Measurements from ENCODE around the gene SLC24A3.

The SLC24A3 gene

DNA sequence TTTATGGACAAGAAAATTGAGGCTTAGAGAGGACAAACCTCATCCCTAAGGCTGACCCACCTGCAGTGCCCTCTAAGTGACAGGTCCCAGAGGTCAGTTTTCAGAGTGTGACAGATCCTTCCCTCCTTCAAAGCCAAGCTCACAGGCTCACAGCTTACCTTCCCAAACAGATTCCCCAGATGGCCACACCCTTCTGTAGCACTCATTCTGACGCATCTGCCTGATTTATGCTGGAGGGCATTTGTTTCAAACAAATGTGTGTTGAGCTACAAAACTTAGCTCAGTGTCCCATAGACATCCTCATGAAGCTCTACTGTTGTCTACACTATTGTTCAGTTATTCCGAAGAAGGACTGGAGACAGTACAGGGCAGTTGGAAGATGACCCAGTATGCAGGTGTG lies 485.0 kb downstream of the SLC24A3 start:
- no peak for DNase-seq

DNA sequence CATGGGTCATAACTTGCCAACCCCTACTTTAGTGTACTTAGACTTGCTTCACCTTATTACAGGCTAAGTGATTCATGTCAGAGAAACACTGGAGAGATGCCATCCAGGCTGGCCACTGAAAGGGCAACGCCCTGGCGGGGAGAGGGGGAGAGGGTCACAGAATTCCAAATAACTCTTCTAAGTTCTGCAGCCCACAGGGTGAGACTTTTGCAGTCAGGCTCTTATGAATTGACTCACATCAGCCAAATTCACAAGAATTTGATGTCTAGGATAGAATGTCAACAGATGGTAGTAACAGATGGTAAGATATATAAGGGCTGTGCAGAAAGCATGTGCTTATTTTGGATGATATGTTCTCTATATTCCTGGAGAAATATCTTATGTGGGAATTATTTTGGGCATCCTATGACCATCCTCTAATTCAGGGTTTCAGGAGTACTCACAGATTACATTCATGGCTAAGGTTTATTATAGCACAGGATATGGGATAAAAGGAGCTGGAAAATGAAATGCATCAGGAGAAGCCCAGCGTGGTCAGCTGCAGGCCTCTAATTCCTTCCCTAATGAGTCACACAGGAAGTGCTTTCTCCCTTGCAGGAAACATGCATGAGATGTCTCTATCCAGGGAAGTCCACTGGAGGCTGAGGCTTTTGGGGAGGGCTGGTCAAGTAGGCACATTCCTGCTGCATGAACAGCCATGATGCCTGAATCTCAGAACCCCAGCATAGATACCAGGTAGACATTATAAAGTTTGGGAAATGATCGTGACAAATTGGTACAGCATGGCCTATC lies 486.9 kb downstream of the SLC24A3 start:
- DNase-seq, result no peak

DNA sequence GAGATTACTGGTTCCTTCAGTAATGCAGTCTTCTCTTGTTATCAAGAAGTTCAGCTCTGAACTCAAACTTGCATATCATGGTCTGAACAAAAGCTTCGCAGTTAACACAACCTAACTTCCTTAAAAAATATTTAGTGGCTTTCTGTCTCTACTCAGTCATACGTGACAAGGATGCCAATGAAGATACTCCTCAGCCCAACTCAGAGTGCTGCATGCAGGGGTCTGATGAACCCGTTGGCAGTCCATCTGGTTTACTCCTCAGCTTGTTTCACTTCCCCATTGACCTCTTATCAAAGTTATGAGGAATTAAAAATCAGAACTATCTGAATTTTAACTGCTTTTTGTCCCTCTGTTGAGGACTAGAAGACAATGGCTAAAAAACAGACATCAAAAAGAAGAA lies 489.0 kb downstream of the SLC24A3 start:
- DNase-seq, result no peak

DNA sequence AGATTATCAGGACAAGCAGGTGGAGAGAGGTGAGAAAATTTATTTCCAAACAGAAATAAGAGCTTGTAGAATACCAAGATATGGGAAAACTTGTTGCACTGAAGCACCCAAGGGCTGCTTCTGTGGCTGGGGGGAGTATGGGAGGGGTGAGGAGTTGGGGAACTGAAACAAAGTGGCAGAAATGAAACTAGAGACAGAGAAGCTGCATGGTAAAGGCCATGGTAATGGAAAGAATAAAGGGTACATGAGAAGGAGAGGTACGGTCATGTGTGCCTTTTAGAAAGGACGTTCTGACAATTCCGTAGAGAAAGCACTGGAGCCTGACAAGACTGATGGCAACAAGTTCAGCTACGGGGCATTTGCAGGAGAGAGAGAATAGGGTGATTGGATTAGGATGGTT lies 494.0 kb downstream of the SLC24A3 start:
- no peak for DNase-seq

DNA sequence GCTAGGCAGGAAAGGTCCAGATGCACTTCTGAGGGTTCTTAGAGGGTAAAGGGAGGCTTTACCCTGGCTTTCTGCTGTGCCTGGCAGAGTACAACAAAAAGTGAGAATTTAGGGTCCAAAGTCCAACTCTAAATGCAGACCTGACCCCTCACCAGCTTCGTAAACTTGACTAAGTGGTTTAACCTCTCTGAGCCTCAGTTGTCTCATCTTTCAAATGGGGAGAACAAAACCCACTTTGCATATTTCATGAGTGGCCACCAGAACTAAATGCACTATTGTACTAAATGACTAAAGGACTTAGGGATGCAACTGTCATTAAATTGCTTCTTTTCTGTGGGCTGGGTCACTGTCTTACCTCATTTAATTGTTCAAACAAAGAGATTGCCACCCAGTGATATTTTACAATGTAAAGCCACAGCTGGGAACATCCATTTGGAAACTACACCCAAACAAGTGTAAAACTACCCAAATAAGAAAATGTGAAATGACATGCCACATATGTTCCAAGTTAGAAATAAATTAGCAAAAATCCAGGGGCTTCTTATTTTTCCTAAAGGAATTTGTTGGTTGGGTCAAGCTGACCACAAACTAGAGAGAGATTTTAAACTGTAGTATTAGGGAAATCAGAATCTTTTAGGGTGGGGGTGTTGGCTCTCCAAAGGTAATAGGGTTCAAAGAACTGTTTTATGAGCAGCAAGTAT lies 497.3 kb downstream of the SLC24A3 start:
- no peak for DNase-seq

DNA sequence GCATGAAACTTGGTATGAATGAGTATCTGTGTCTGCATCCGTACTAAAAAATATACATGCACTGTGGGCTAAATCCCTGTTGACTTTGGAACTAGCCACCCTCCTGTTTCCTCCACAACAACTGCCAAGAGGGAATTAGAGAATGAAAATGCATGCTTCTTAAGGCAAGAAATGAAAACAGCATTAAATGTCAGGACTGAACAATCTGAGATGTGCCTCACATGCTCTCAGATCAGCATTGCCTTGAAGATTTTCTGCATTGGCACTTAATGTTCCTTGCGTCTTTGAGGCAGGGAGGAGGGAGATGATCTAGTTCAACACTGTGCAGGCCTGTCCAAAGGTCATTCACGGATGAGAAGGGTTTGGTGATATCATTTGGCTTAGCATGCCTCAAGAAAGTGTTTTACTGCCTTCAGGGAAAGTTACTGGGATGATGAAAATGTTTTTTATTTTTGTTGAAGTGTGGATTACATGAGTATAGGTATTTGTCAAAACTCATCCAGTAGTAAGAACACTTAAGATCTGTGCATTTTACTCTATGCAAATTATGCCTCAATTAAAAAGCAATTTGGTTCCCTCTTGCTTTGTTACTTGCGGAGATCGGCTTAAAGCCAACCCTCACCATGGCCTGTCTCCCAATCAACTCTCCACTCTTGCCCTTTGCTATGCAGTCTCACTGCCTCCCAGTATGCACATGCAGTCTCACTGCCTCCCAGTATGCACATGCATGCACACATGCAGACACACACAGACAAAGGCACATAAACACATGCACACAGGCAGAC lies 498.1 kb downstream of the SLC24A3 start:
- DNase-seq, result no peak

DNA sequence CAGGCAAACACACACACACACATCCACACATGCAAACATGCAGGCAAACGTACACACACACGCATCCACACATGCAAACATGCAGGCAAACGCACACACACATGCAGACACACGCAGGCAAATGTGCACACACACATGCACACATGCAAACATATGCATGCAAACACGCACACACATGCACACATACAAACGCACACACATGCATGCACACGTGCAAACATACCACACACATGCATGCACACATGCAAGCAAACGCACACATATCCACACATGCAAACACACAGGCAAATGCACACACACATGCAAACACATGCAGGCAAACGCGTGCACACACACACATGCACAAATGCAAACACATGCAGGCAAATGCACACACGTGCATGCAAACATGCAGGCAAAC lies 498.7 kb downstream of the SLC24A3 start:
- no peak for DNase-seq

DNA sequence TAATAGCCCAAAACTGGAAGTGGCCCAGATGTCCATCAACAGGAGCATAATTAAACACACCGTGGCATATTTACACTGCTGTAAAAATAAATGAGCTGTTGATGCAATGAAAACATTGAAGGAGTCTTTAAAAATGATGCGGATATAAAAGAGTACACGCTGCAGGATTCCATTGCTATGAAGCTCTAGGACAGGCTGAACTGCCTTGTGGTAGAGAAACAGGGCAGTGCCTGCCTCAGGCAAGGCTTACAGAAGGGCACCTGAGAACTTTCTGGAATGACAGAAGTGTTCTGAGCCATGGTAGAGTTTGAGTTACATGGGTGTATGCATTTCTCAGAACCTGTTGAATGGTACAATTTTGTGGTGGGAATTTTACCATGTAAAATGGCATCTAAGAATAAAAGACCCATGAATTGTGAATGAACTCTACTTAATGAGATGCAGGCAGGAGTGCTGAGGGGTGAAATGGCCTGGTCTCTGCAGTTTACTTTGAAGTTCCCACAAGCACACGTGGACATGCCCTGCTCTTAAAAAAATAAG lies 500.3 kb downstream of the SLC24A3 start:
- no peak for DNase-seq

DNA sequence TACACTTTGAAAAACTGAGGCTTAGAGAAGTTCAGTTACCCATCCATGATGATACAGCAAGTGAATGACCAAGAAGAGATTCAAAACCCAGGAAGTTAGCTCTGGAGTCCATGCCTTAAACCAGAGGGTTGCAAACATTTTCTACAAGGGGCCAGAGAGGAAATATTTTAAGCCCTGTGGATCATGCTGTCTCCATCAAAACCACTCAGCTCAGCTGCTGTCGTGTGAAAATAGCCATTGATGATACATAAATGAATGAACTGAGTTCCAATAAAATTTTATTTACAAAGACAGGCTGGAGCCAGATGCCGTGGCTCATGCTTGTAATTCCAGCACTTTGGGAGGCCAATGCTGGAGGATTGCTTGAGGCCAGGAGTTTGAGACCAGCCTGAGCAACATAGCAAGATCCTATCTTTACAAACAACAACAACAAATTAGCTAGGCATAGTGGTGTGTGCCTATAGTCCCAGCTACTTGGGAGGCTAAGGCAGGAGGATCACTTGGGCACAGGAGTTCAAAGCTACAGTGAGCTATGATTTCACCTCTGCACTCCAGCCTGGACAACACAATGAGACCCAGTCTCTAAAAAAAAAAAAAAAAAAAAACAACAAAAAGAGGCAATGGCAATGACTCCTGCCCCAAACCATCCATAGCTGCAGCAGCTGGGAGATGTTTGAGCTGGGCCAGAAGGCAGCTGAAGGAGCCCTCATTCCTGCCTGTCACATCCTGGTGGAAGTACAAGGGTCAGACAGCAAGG lies 501.6 kb downstream of the SLC24A3 start:
- DNase-seq, result no peak

DNA sequence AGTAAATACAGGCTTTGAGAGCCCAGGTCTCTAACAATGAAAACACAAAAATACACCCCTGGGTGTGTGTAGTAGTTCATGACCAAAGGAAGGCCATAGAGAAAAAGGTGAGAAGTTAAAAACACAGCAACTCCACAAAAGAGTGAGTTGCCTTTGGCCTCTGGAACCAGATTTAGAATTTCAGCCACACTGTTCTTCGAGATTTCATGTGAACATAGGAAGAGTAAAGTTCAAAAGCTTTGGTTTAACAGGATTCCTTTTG lies 502.1 kb downstream of the SLC24A3 start:
- no peak for DNase-seq

DNA sequence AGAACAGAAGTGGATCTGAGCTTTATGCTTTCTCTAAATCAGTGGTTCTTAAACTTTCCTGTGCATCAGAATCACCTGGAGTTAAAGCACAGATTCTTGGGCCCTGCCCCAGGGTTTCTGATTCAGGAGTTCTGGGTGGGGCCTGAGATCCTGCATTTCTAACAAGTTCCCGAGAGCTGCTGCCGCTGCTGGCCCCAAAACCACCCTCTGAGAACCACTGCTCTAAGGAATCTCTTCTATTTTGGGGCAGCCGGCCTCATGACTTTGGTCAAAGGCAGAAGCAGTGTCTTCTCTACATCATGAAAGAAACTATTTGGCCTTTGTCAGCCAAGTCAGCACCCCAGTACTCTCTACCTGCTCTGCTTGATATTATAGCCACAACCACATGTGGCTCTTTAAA lies 503.5 kb downstream of the SLC24A3 start:
- no peak for DNase-seq

DNA sequence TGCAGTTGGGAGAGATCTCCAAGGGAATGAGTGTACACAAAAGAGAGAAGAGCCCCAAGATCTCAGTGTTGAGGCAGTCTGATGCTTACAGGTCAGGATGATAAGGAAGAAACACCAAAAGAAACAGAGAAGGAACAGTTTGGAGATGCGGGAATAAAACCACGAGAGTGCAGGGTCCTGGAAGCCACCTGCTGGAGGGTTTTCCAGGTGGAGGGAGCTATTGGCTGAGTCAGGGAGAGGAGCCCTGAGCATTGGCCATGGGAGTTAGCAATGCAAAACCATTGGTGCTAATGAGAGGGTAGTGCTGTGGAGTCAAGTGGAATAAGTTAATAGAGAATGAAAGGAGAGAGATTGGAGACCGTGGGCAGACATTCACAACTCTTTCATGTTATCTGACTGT lies 506.4 kb downstream of the SLC24A3 start:
- no peak for DNase-seq

DNA sequence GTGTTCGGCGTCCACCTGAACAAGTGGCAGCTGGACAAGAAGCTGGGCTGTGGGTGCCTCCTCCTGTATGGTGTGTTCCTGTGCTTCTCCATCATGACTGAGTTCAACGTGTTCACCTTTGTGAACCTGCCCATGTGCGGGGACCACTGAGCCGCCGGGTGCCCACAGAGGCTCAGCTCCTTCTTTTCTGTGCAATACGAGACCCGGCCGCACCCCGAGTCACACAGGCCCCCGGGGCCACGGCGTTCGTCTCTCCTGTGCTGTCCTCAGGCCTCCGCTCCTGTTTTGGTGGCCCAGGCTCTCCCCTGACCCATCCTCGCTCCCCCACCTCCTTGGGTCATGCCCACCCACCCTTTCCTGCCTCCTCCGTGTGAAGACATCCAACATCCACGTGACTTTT lies 508.5 kb downstream of the SLC24A3 start:
- peak; percentile 4 for DNase-seq

DNA sequence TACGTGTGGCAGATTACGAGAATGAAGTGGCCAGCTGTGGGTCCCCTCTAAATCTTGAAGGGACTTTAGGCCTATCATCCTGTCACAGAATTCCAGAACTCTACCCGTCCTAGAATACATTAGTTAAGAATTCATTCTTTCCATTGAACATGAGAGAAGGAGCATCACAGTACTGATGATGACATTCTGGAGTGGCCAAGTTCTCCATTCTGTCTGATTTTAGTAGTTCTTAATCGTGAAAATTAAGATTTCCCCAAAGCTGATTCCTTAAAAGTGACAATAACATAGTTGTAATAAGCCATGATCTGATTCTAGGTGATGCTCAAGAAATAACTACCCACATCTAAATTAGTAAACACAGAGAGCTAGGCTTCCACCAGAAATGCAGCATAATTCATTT lies 510.6 kb downstream of the SLC24A3 start:
- DNase-seq, result no peak

DNA sequence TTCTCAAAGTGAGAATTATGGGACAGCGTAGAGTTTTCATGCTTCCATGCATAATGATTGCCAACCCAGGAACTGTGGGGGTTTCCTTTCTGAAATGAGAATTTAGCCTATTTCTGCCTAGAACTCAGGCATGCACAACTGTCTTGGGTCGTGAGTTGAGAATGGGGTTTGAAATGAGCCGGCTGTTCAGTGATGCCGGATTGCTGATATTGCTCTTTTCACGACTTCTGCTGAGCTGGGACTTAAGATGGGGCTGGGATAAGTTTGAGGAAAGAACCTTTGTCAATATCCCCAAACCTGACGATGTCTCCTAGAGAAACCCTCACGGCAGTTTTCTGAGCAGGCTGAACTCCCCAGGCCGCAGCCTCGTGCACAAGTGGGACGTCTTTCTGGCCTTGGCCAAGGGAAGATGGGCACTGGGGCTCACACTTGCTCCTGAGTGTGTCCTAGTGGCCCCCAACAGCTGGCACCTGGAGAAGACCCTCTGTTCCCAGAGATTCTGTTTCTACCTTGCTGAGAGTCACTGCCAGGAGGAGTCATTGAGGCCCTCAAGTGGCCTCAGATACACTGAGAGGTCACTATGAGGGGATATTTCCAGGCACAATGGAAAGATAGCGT lies 511.5 kb downstream of the SLC24A3 start:
- no peak for DNase-seq

DNA sequence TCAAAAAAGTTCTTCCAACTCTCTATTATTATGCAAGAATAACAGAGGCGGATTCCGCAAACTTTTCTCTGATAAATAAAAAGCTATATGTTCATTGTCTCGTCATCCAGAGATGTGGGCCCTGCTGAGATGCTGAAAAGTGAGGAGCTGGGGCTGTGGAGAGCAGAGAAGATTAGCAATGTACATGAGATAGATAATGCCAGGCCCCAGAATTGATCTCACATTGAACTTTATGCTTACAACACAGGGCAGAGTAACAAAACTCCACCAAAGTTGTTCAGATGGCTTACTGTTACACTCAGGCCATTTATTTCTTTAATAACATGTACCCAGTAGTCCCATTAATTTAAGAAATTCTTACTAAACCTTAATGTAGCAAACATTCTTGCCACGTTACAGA lies 512.9 kb downstream of the SLC24A3 start:
- DNase-seq, result no peak

DNA sequence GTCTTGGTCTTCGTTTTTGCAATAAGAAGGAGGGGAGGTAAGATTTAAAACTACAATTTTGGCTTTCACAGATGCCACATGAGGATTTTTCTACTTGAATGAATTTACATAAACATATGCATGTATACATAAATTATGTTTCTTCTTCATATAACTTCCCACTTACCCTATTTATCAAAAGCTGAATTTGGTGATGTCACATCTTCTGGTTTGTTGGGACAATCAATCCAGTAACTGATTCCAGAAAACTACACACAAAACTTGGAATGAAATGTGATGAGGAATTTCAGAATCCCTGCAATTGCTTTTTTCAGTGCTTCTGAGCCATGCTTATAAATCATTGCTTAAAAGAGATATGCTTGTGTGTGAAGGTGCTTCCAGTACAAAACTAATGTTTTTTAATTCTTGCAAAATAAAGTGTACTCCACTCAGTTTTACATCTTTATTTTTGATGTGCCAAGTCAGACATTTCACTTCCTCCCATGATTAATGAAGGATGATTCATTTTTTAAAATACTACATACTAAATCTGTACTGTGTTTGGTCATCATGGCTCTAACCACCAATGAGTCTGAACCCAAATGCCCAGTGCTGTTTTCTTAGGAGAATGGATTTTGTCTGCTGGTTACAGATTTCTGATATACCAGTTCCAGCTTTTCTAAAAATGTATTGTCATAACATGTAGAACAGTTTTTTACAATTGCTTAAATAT lies 513.5 kb downstream of the SLC24A3 start:
- DNase-seq, result no peak

DNA sequence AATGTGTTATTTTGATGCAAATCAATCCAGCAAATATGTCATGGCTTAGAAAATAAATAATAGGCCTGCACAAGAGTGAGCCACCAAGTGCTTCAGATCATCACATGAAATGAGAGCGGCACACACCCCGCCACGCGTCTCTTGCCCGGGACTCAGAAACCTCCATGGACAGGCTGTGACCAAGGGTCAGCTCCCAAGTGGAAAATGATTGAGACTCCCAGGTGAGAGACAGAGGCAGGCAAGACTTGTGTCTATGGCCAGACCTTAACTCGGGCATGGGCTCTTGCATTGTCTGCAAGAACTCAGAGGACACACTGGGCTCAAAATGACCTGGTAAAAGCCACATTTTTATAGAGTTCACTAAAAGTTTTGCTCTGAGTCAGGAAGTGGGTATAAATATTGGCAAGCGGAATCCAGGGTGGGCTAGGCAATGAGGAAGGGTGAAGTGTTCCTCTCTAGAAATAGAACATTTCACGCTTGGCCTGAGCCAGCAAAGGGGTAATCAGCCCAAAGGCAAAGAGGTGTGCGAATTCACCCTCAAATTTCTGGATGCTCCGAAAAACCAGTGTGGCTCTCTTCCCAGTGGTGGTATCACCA lies 514.9 kb downstream of the SLC24A3 start:
- no peak for DNase-seq

DNA sequence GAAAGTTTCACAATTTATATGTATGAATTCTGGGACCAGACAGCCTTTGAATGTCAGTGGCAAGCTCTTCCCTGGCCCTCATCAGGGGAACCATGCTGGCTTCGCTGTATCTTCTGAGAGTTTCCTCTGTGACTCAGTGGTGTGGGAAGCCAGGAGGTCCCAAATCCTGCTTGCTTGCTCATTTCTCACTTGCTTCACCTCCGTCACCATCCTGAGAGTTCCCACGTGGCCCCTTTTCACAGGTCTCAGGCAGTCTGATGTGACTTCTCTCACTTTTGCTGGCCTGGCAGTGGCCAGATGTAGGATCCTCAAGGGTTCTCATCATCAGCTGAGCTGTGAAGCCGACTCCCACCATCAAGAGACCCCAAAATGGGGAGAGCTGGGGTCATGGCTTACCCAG lies 517.2 kb downstream of the SLC24A3 start:
- DNase-seq, result no peak

DNA sequence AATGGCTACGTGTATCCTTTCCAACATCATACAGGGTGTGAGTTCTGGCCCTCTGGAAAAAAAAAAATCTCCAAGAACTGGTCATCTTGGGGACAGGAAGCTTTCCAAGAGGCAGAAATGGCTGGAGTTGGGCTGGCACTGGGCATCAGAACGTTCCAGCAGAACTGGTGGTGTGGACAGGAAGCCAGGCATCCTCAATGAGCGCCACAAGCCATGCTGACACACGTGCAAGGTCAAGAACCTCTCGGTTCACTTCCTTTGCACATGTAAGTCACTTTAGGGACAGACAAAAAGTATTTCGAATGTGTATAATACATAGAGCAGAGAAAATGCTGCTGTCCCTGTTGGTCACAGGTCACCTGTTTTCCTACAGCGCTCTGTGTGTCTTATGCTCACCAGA lies 518.3 kb downstream of the SLC24A3 start:
- DNase-seq, result no peak

DNA sequence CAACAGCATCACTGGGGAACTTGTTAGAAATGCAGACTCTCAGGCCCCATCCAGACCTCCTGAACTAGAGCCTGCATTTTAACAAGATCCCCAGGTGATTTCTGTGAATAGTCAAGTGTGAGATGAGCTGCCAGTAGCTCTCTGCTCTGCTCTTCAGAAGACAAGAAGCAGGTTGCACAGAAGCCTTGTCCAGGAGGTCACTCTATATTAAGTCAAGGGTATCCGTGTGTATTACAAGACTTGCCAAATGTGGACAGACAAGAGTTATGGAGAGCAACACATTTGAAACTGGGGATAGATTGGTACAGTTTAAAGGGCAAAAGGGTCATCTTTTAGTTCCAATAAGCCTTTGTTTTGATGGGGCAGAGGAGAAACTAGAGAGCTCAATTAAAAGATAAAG lies 522.4 kb downstream of the SLC24A3 start:
- DNase-seq, result no peak

DNA sequence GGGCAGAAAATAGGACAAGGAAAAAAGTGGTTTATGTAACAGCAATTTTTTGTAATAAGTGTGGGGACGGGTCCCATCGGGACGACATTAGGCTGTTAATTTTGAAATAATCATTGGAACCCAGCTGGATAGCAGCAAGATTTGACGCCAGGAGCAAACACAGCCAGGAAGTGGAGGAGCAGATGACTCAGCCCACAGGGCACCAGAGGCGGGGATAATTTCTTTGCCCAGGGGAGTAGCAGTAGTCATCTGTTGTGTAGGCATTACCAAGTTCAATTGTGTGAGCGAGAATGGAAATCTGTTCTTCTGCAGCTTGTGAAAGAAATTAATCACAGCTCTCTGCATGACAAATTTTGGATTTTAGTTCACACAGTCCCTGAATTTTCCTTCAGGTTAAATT lies 523.0 kb downstream of the SLC24A3 start:
- DNase-seq, result no peak
